HG02884 (cell line): ENCODE measurements around the gene DNMBP.
"Not testable (repeated sequence)": the region's sequence is repeated elsewhere in the genome, so short reads cannot be mapped to it uniquely, and the experiment has no call there.

ENCODE experiments used
- ATAC-seq: cut with Tn5 transposase; IDR thresholded peaks from one replicate; pipeline ENCODE4 v1.9.1; 2021; ENCODE audit warnings: mild to moderate bottlenecking, moderate library complexity; ENCODE audit not compliant: unreplicated experiment

Gene DNMBP

GRCh38 chr10:99870123-99870730 lies 139.5 kb downstream of the DNMBP start:
- peak; percentile 67 for ATAC-seq

GRCh38 chr10:99869581-99870122 lies 140.1 kb downstream of the DNMBP start:
- ATAC-seq = no peak

- ATAC-seq = not testable (repeated sequence)
These were observed 142.5 kb downstream of the DNMBP start for GRCh38 chr10:99867250-99867649.

GRCh38 chr10:99863535-99864240 lies 146.1 kb downstream of the DNMBP start:
- ATAC-seq = not testable (repeated sequence)

- no peak for ATAC-seq
These were observed 149.3 kb downstream of the DNMBP start for GRCh38 chr10:99860466-99860865.

- ATAC-seq = no peak
These were observed 150.2 kb downstream of the DNMBP start for GRCh38 chr10:99859585-99859984.

GRCh38 chr10:99858849-99859248 lies 150.9 kb downstream of the DNMBP start:
- no peak for ATAC-seq

GRCh38 chr10:99855479-99856071 lies 154.2 kb downstream of the DNMBP start:
- no peak for ATAC-seq

GRCh38 chr10:99854860-99855259 lies 154.9 kb downstream of the DNMBP start:
- no peak for ATAC-seq

- ATAC-seq = no peak
These were observed 156.1 kb downstream of the DNMBP start for GRCh38 chr10:99853655-99854054.

- ATAC-seq = no peak
These were observed 157.1 kb downstream of the DNMBP start for GRCh38 chr10:99852481-99853213.

GRCh38 chr10:99851825-99852224 lies 157.9 kb downstream of the DNMBP start:
- ATAC-seq = no peak

- no peak for ATAC-seq
These were observed 158.9 kb downstream of the DNMBP start for GRCh38 chr10:99850767-99851340.

- no peak for ATAC-seq
These were observed 159.6 kb downstream of the DNMBP start for GRCh38 chr10:99850021-99850766.

- ATAC-seq = no peak
These were observed 160.2 kb downstream of the DNMBP start for GRCh38 chr10:99849536-99849935.

GRCh38 chr10:99849057-99849456 lies 160.7 kb downstream of the DNMBP start:
- ATAC-seq = no peak

GRCh38 chr10:99845837-99846382 lies 163.8 kb downstream of the DNMBP start:
- ATAC-seq = peak; percentile 69

- no peak for ATAC-seq
These were observed 165.3 kb downstream of the DNMBP start for GRCh38 chr10:99844433-99844955.

GRCh38 chr10:99843310-99843709 lies 166.4 kb downstream of the DNMBP start:
- no peak for ATAC-seq

- no peak for ATAC-seq
These were observed 168.0 kb downstream of the DNMBP start for GRCh38 chr10:99841746-99842145.
